ENCODE results near the gene SENP6. TPM values are rescaled to one million over a fixed set of nuclear protein-coding genes. Genes with fewer than 3 reads are reported as not detected.

Gene SENP6
- total RNA-seq, 6 experiments from 2014 or later: 52.0 to 63.1 (median 57.4) TPM

DNA sequence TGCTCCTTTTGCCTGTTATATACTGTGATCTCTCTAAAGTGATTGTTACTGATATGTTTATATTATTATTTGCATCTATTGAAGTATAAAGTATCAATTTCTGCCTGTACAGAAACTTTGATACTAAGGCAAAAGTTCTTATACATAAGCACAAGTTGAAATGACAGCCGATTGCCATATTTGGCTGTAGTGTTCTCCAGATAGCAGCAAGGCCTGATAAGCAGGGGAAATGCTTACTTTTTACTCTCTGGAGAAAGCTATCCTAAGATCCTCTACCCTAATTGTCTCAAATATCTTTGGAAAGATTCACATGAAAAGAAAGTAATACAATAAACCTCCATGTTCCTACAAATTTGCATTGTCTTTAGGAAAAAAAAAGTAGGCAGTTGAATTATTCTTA, 31.4 kb downstream of the SENP6 start:
- Mint-ChIP-seq H3K27me3 (ENCODE audit: insufficient read depth) (no peaks in the 10 kb centered on the region), H3K9me3 (no peaks in the 10 kb centered on the region), H3K4me3 (no peak overlapping the region), H3K27ac (no peak overlapping the region), H3K36me3 (ENCODE audit: low read depth) (peaks cover 5% of the 10 kb centered on the region; the same call in 1 of the 2 replicates), H3K4me1 (ENCODE audit: low read depth) (peaks cover 8% of the 10 kb centered on the region)
- DNase-seq: no peak
- no peak for TF ChIP-seq CTCF (IDR thresholded peaks at IDR 0.05)

GRCh38 chr6:75642311-75642710, 40.6 kb downstream of the SENP6 start:
- H3K36me3 Mint-ChIP-seq (ENCODE audit: low read depth): peaks cover 29% of the 10 kb centered on the region
- no peak for TF ChIP-seq CTCF (IDR thresholded peaks at IDR 0.05)
- no peak for DNase-seq
- H3K4me3 Mint-ChIP-seq: no peak overlapping the region
- no peak overlapping the region; the same call in 1 of the 2 replicates for H3K27ac Mint-ChIP-seq
- H3K4me1 Mint-ChIP-seq (ENCODE audit: low read depth): peaks cover 16% of the 10 kb centered on the region
- no peaks in the 10 kb centered on the region for H3K9me3 Mint-ChIP-seq
- H3K27me3 Mint-ChIP-seq (ENCODE audit: insufficient read depth): no peaks in the 10 kb centered on the region

DNA sequence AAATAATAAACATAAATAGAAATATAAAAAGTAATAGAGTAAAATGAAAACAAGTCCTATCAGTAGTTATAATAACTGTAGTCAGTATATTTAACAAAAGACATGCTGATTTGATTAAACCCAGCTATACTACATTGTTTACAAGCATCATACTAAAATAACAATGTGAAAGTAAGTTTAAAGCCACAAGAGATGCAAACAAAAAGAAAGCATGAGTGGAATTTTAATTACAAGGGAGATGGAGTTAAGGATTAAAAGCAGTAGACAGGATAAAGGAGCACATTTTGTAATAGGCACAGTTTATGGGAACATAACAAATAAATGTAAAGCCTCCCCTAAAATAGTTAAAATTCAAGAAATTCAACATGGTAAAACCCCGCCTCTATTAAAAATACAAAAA, 41.5 kb downstream of the SENP6 start:
- Mint-ChIP-seq H3K27me3 (ENCODE audit: insufficient read depth) (no peaks in the 10 kb centered on the region), H3K36me3 (ENCODE audit: low read depth) (peaks cover 27% of the 10 kb centered on the region), H3K9me3 (no peaks in the 10 kb centered on the region), H3K27ac (no peak overlapping the region), H3K4me1 (ENCODE audit: low read depth) (peaks cover 16% of the 10 kb centered on the region), H3K4me3 (no peak overlapping the region)
- TF ChIP-seq CTCF (IDR thresholded peaks at IDR 0.05): no peak
- peak; percentile 10 for DNase-seq

- no peaks in the 10 kb centered on the region for H3K9me3 Mint-ChIP-seq
- no peak for DNase-seq
- no peak overlapping the region for H3K4me3 Mint-ChIP-seq
- peaks cover 46% of the 10 kb centered on the region for H3K36me3 Mint-ChIP-seq (ENCODE audit: low read depth)
- H3K27me3 Mint-ChIP-seq (ENCODE audit: insufficient read depth): peaks cover 1% of the 10 kb centered on the region; the same call in 1 of the 2 replicates
- H3K27ac Mint-ChIP-seq: peak overlapping the region; percentile 55
- no peak for TF ChIP-seq CTCF (IDR thresholded peaks at IDR 0.05)
- peaks cover 15% of the 10 kb centered on the region for H3K4me1 Mint-ChIP-seq (ENCODE audit: low read depth)
Measured at GRCh38 chr6:75656479-75656878, 54.8 kb downstream of the SENP6 start.

DNA sequence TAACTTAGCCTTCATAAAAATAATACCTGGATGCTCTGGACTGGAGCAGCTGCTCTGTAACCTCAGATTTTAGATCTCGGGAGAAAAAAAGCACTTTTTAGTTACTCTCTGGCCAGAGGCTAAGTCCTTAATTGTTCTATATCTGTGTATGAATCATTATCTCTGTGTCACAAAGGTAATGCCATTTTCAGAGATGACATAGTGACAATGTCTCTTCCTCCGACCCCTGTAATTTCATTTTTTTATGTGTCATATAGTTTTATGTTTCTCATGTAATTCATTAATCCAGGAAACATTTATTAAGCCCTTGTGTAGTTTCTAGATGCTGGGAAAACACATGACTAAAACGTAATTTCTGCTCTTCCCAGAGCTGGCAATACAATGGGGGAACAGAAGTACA, 55.6 kb downstream of the SENP6 start:
- H3K27me3 Mint-ChIP-seq (ENCODE audit: insufficient read depth): peaks cover 1% of the 10 kb centered on the region; the same call in 1 of the 2 replicates
- TF ChIP-seq CTCF (IDR thresholded peaks at IDR 0.05): no peak
- no peaks in the 10 kb centered on the region for H3K9me3 Mint-ChIP-seq
- H3K27ac Mint-ChIP-seq: peak overlapping the region; percentile 55
- peaks cover 15% of the 10 kb centered on the region for H3K4me1 Mint-ChIP-seq (ENCODE audit: low read depth)
- no peak for DNase-seq
- peaks cover 48% of the 10 kb centered on the region for H3K36me3 Mint-ChIP-seq (ENCODE audit: low read depth)
- no peak overlapping the region for H3K4me3 Mint-ChIP-seq

GRCh38 chr6:75666592-75666991, 64.9 kb downstream of the SENP6 start:
- no peak for DNase-seq
- Mint-ChIP-seq H3K4me3 (no peak overlapping the region), H3K36me3 (ENCODE audit: low read depth) (peaks cover 22% of the 10 kb centered on the region), H3K27ac (no peak overlapping the region), H3K27me3 (ENCODE audit: insufficient read depth) (no peaks in the 10 kb centered on the region), H3K4me1 (ENCODE audit: low read depth) (no peaks in the 10 kb centered on the region), H3K9me3 (no peaks in the 10 kb centered on the region)
- TF ChIP-seq CTCF (IDR thresholded peaks at IDR 0.05): no peak
